Stimulated activated CD4-positive, alpha-beta T cell treated with anti-CD3 and anti-CD28 coated beads, TNF-alpha, amount 100 ng/mL, for 24 hours (primary cell): ENCODE data around the gene FASTKD3.

ENCODE experiments used
- DNase-seq, 3 experiments: peaks; one replicate each; pipeline ENCODE4 v3.0.0-alpha.2; 2020; ENCODE audit warnings: low read depth in 3 of 3

FASTKD3 gene

DNA sequence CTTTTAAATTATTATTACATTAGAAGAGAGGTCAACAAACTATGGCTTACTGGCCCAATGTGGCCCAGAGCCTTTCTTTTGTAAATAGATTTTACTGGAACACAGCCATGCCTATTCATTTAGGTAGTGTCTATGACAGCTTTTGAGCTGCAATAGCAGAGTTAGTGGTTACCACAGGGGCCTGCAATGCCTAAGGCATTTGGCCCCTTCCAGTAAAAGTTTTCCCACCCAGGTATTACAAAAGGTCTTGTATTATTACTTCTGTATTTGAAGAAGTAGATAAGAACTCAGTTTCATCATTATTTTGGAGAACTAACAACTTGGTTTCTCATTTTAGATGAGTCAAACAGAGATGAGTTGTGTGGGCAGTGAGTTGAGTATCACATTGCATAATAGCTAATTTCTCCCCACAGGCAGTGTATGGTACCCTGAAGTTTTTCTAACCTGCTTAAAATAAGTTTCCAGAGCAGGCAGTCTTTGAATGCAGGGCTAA lies 9.6 kb upstream of the FASTKD3 start:
- no peak for DNase-seq

DNA sequence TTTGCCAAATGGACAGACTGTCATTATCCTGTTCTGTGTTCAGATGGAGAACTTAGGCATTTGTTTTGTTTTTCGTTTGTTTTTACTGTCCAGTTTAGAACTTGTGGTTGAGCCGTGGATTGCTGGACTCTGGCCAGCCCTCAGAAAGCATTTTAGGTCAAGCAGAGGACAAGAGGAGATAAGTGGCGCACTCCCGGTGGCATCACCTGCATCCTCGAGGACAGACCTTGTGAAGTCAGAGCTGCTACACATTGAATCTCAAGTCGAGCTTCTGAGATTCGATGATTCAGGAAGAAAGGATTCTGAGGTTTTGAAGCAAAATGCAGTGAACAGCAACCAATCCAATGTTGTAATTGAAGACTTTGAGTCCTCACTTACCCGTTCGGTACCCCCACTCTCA lies 9.0 kb upstream of the FASTKD3 start:
- DNase-seq, result no peak

DNA sequence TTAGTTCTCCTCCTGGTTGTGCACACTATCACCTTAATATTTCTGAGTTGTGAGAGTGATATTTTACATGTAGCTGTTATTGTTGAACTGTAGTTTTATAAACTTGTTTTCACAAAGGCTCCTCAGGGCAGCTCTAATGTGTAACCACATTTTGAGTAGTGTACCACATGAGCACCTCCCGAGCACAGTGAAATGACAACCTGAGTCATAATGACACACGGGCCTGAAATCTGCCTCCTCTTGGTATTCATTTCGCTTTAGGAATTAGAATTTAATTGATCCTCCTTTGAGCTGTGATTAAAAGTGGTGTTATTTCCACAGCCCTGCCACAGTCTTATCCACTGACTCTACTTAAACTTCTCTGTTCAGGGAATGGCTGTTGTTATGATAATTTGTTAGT lies 8.0 kb upstream of the FASTKD3 start:
- no peak for DNase-seq

DNA sequence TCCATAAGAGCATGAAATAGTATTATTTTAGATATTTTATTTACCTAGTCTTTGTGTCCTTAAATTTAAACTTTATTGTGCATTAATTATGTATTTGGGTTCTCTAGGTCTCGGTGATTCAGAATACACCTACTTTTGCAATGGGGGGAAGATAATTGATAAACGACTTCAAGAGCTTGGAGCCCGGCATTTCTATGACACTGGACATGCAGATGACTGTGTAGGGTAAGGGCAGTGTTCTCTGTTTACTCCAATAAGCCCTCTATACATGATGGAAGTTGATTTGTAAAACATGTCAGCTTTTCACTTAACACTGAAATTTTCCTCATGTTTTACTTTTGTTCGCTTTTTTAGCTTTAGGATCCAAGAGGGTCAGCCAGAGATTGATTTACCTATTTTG lies 6.3 kb upstream of the FASTKD3 start:
- DNase-seq, result no peak

DNA sequence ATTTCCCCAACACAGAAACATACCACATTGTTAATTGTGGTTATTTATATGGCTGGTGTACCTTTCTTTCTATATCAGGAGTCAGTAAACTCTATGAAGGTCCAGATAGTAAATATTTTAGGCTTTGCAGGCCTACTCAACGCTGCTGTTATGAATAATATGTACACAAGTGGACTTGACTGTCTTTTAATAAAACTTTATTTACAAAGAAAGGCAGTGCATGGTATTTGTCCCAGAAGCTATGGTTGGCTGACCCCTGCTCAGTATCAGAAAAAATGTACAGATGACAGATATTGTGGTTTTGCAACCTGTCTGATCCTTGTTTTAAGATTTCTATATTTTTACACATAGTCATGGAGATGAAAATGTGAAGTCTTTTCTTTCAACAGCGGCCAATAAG lies 5.8 kb upstream of the FASTKD3 start:
- DNase-seq, result no peak

GRCh38 chr5:7873216-7873615 lies 4.4 kb upstream of the FASTKD3 start:
- DNase-seq, result no peak

DNA sequence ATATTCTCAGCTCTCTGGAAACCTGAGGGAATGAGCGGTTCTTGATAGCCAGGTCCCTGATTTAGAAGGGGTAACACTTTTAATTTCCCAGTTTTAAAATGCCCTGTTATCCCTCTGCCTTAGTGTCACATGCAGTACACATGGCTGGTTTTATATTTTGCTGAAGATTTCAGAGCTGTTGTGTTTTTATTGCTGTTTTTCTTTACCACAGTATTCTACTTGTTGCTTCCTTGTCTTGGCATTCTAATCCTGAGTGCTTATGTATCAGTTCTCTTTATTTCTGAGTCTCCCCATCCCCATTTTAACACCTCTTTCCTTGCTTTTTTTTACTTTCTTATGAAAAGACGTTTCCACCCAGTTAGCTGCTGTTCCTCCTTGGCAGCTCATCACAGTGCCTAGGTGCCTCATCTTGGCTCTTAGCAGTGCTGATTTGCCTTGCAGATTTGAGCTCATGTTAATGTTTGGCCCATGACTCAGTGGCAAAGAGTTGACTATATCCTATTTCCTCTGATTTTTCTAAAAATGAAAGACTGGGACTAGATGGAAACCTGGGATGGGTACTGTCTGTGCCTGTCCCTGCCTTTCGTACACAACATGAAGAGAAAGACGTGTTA lies 3.8 kb upstream of the FASTKD3 start:
- DNase-seq, result no peak

DNA sequence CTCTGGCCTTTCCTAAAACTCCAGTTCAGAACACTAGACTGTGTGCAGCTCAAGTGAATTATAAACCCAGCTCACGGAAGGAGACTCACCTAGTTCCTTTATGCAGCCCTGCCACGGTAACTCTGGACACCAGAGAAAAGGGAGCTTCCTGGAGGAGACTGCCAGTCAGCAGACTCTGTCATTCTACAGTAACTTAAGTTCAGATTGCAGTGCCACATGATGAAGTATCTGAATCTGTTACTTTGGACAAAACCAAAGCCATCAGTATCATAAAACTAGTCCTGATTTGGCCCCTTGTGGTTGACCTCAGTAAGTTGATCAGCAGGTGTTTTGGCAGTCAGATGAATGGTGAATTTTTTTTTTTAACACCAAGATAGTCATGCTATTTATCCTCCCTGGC lies 2.8 kb upstream of the FASTKD3 start:
- DNase-seq, result no peak

- no peak for DNase-seq
These were observed 774 bp upstream of the FASTKD3 start for GRCh38 chr5:7869474-7870136.

DNA sequence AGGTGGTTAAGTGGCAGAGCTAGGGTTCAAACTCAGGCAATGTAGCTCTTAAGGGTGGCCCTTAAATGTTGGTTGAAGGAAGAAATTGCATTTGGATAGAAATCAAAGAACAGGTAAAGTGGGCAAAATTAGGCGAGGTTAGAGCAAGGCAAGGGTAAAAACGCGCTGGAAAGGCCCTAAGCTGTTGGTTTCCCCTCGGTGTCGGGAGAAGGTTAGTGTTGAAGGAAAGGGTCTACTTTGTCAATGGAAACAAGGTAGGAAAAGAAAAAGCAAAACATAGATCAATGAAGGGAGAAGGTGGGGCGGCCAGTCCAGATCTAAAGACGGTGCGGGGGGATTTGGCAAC lies 431 bp downstream of the FASTKD3 start:
- DNase-seq, result no peak

GRCh38 chr5:7867260-7867659 lies 1.6 kb downstream of the FASTKD3 start:
- no peak for DNase-seq

DNA sequence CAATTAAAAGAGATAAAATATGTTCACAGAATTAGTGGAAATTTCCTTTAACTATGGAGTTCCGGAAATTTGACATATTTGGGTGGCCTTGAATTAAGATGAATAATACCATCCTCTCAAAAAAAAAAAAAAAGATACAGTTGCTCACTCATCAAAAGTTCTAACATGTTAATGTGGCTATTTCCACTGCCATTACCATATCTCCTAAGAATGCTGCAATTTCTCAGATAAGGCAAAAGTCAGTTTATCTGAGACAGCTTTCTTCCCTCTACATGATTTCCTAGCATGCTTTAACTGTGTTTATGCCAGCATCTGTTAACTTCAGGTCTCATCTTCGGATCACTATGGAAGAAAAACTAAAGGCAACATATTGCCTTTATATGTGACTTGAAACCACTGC lies 2.6 kb downstream of the FASTKD3 start:
- no peak for DNase-seq

GRCh38 chr5:7857926-7858632 lies 10.8 kb downstream of the FASTKD3 start:
- DNase-seq, result no peak

DNA sequence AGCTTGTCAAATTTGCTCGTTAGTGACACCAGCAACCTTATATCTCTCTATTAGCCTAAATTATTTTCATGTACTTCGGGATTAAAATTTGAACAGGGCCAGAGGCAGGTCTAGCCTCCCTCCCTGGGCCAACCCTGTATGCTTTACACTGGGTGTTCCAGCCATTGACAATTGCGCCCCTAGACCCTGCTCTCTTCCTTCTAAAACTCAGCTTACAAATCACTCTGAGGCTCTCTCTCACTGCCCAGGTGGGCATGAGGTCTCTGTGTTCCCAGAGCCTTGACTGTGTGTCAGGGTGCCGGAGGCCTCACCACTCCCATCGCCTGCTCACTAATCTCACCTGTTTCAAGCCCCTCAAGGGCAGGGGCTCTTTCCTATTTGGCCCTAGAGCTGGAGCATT lies 11.5 kb downstream of the FASTKD3 start:
- no peak for DNase-seq

GRCh38 chr5:7856855-7857254 lies 12.0 kb downstream of the FASTKD3 start:
- no peak for DNase-seq

DNA sequence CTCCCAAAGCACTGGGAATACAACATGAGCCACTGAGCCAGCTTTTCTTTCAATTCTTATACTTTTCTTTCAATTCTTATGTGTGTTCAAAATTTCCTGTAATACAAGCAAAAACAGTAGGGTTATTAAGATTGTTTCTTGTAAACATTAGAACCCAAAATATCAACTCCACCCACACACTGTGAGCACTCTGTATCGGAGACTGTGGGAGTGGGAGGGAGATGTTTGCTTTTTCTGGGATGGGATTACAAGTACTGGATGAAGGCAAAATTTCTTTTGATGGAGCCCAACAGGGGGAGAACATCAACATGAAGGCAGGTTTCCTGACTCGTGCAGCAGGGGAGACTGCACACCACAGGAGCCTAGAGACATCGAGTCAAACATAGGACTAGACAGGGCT lies 13.2 kb downstream of the FASTKD3 start:
- DNase-seq, result no peak

DNA sequence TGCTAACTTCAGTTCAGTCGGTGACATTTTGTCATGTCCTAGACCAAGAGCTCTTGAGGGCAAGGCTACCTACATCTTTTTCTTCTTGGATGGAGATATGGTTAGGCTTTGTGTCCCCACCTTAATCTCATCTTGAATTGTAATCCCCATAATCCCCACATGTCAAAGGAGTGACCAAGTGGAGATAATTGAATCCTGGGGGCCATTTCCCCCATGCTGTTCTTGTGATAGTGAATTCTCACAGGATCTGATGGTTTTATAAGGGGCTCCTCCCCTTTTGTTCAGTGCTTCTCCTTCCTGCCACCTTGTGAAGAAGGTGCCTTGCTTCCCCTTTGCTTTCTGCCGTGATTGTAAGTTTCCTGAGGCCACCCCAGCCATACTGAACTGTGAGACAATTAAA lies 15.8 kb downstream of the FASTKD3 start:
- DNase-seq, result no peak

GRCh38 chr5:7852542-7852941 lies 16.3 kb downstream of the FASTKD3 start:
- DNase-seq, result no peak

DNA sequence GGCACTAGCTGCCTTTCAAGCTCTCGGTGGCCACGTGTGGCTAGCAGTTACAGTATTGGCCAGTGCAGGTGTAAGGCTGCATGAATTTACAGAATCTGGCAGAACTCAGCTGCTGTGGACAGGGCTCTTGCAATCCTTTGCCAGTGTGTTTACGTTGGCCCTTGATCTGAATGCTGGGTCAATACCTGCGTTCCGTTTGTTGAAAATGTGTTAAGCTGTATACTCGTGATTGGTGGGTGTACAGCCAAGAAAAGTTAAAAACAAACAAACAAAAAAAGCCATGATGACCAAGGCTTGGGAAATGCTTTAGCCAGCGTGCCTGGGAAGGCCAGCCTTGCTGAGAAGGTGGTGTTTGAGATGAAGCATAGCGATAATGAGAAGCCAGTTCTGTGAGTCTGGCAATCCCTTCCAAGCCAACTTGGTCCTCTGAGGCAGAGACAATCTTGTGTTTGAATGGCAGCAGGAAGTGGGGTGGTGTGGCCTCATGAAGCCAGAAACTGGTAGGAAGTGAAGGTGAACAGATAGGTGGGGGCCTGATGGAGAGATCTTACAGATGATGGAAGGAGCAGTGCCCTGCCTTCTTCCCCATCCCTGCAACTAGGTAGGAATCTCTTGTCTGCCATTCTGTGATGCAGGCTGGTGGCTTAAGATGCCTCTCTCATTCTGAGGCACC lies 17.1 kb downstream of the FASTKD3 start:
- DNase-seq, result no peak

DNA sequence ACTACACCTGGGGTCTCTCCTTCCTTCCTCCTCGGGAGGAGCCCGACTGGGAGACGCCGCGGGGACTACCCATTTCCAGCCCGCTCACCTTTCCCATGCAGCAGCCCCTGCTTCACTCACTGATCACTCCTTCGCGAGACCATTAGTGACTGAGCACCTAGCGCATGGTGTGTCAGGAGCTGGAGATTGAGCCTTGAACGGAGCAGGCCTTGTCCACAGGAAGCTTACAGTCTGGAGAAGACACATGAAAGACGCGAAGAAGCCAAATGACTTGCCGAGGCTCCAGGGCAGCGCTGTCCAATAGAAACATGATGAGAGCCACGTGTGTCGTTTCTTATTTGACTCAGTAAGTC lies 17.6 kb downstream of the FASTKD3 start:
- DNase-seq, result no peak

- no peak for DNase-seq
These were observed 18.2 kb downstream of the FASTKD3 start, which contains the start of gene CFAP90 for GRCh38 chr5:7850395-7851239. Gene CFAP90 (minus strand): TSS chr5:7851133. CDS start chr5:7851021, 112 bp downstream.
